A549 (cell line): ENCODE data around the gene POU6F1.

Experiments used
- CTCF ChIP-seq: fragments of >200 bp; sonication (Bioruptor Twin); formaldehyde crosslinking; IDR thresholded peaks from 3 replicates; pipeline ENCODE4 v1.5.1; 2016
- KDM5A ChIP-seq: fragments of 200-600 bp; sonication (generic); IDR thresholded peaks from 2 replicates; pipeline ENCODE4 v1.6.1; 2016; ENCODE audit warnings: antibody characterized with exemption, mild to moderate bottlenecking
- SMC3 ChIP-seq: fragments of >200 bp; sonication (Bioruptor Twin); formaldehyde crosslinking; IDR thresholded peaks from 3 replicates; pipeline ENCODE4 v1.6.1; 2018; ENCODE audit warnings: inconsistent platforms
- TP53 ChIP-seq: fragments of 250-450 bp; sonication (Bioruptor Pico); IDR thresholded peaks from 2 replicates; pipeline ENCODE4 v1.5.0; 2021; ENCODE audit warnings: mild to moderate bottlenecking, moderate library complexity
- USF2 ChIP-seq: fragments of 450-650 bp; IDR thresholded peaks from 2 replicates; pipeline ENCODE4 v1.6.1; 2014; ENCODE audit warnings: antibody characterized with exemption
- TF ChIP-seq, protein P1 (sequence below): fragments of 200-600 bp; sonication (generic); IDR thresholded peaks from 2 replicates; pipeline ENCODE4 v1.6.1; 2016; ENCODE audit warnings: antibody characterized with exemption, mild to moderate bottlenecking, moderate library complexity

DNA sequence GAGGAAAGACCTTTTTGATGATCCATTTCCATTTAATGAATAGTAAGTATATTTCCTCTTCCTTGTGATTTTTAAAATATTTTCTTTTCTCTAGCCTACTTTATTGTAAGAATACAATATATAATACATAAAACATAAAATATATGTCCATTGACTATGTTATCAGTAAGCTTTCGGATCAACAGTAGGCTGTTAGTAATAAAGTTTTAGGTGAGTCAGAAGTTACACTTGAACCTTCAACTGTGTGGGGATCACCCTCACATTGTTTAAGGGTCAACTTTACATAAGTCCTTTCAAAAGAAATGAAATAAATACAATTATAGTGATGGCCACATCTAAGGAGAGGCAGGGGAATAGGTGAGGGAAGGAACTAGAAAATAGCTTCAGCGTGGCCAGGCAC lies 40.0 kb downstream of the POU6F1 start:
- TF ChIP-seq CTCF (no peak), KDM5A (no peak), USF2 (no peak), TP53 (CRISPR knock-in tag) (no peak), SMC3 (no peak)
- TF ChIP-seq, protein P1, sequence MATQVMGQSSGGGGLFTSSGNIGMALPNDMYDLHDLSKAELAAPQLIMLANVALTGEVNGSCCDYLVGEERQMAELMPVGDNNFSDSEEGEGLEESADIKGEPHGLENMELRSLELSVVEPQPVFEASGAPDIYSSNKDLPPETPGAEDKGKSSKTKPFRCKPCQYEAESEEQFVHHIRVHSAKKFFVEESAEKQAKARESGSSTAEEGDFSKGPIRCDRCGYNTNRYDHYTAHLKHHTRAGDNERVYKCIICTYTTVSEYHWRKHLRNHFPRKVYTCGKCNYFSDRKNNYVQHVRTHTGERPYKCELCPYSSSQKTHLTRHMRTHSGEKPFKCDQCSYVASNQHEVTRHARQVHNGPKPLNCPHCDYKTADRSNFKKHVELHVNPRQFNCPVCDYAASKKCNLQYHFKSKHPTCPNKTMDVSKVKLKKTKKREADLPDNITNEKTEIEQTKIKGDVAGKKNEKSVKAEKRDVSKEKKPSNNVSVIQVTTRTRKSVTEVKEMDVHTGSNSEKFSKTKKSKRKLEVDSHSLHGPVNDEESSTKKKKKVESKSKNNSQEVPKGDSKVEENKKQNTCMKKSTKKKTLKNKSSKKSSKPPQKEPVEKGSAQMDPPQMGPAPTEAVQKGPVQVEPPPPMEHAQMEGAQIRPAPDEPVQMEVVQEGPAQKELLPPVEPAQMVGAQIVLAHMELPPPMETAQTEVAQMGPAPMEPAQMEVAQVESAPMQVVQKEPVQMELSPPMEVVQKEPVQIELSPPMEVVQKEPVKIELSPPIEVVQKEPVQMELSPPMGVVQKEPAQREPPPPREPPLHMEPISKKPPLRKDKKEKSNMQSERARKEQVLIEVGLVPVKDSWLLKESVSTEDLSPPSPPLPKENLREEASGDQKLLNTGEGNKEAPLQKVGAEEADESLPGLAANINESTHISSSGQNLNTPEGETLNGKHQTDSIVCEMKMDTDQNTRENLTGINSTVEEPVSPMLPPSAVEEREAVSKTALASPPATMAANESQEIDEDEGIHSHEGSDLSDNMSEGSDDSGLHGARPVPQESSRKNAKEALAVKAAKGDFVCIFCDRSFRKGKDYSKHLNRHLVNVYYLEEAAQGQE, result no peak
